Endothelial cell (in vitro differentiated cells): ENCODE results near the gene LRRC14B. TPM values are rescaled to one million over a fixed set of nuclear protein-coding genes. Genes with fewer than 3 reads are reported as not detected.

ENCODE experiments used
- DNase-seq: peaks from one replicate; pipeline ENCODE4 v3.0.0; 2021; ENCODE audit warnings: low spot score
- H3K27ac Mint-ChIP-seq: one replicate; pipeline ENCODE4 v1.8.0; 2021; ENCODE audit warnings: mixed read lengths, inconsistent platforms; ENCODE audit not compliant: unreplicated experiment
- H3K27me3 Mint-ChIP-seq: one replicate; pipeline ENCODE4 v1.8.0; 2021; ENCODE audit warnings: mild to moderate bottlenecking, moderate library complexity, mixed read lengths, inconsistent platforms; ENCODE audit not compliant: unreplicated experiment
- H3K36me3 Mint-ChIP-seq: one replicate; pipeline ENCODE4 v1.8.0; 2021; ENCODE audit warnings: mild to moderate bottlenecking, low read depth, mixed read lengths, inconsistent platforms; ENCODE audit not compliant: unreplicated experiment
- H3K4me1 Mint-ChIP-seq: one replicate; pipeline ENCODE4 v1.8.0; 2021; ENCODE audit warnings: mild to moderate bottlenecking, mixed read lengths, inconsistent platforms; ENCODE audit not compliant: unreplicated experiment
- H3K4me3 Mint-ChIP-seq: one replicate; pipeline ENCODE4 v1.8.0; 2021; ENCODE audit warnings: mild to moderate bottlenecking, mixed read lengths, inconsistent platforms; ENCODE audit not compliant: unreplicated experiment
- H3K9me3 Mint-ChIP-seq: one replicate; pipeline ENCODE4 v1.8.0; 2021; ENCODE audit warnings: mixed read lengths, inconsistent platforms; ENCODE audit not compliant: unreplicated experiment
- CTCF ChIP-seq: fragments of 200-600 bp; sonication (generic); IDR thresholded peaks from one replicate; pipeline ENCODE4 v1.5.0; 2021; ENCODE audit warnings: antibody characterized with exemption; ENCODE audit not compliant: unreplicated experiment
- total RNA-seq: library from RNA; stranded (reverse); fragmentation: NEBNext Ultra II Directional; extraction: Animal tissue kit (Norgen Biotek cat#: 25700); gene quantifications from one replicate; pipeline ENCODE4 v1.2.1, GENCODE V29; 2021; ENCODE audit not compliant: unreplicated experiment

The LRRC14B gene
- total RNA-seq, 1 donor from 2014 or later: not detected

- TF ChIP-seq CTCF: no peak
- Mint-ChIP-seq H3K27ac (no peak overlapping the region), H3K27me3 (peaks cover 11% of the 10 kb centered on the region), H3K4me3 (no peak overlapping the region), H3K4me1 (peaks cover 9% of the 10 kb centered on the region), H3K36me3 (peaks cover 16% of the 10 kb centered on the region), H3K9me3 (no peaks in the 10 kb centered on the region)
- DNase-seq: no peak
Measured at GRCh38 chr5:160921-161802, 30.1 kb upstream of the LRRC14B start.

- no peak overlapping the region for H3K27ac Mint-ChIP-seq
- H3K4me3 Mint-ChIP-seq: no peak overlapping the region
- peaks cover 11% of the 10 kb centered on the region for H3K27me3 Mint-ChIP-seq
- DNase-seq: no peak
- H3K4me1 Mint-ChIP-seq: peaks cover 9% of the 10 kb centered on the region
- H3K9me3 Mint-ChIP-seq: no peaks in the 10 kb centered on the region
- no peak for TF ChIP-seq CTCF
- peaks cover 16% of the 10 kb centered on the region for H3K36me3 Mint-ChIP-seq
Measured at GRCh38 chr5:161803-162110, 29.5 kb upstream of the LRRC14B start.

GRCh38 chr5:162190-162564, 29.1 kb upstream of the LRRC14B start:
- H3K27ac Mint-ChIP-seq: no peak overlapping the region
- H3K4me3 Mint-ChIP-seq: no peak overlapping the region
- no peaks in the 10 kb centered on the region for H3K9me3 Mint-ChIP-seq
- TF ChIP-seq CTCF: no peak
- DNase-seq: no peak
- peaks cover 9% of the 10 kb centered on the region for H3K4me1 Mint-ChIP-seq
- peaks cover 12% of the 10 kb centered on the region for H3K36me3 Mint-ChIP-seq
- H3K27me3 Mint-ChIP-seq: peaks cover 11% of the 10 kb centered on the region

- no peak for TF ChIP-seq CTCF
- Mint-ChIP-seq H3K4me3 (no peak overlapping the region), H3K36me3 (peaks cover 9% of the 10 kb centered on the region)
Measured at GRCh38 chr5:162565-163337, 28.5 kb upstream of the LRRC14B start.

GRCh38 chr5:163338-163620, 28.0 kb upstream of the LRRC14B start:
- no peak overlapping the region for H3K4me3 Mint-ChIP-seq
- DNase-seq: no peak

More at GRCh38 chr5:162565-163337, 28.5 kb upstream of the LRRC14B start:
- Mint-ChIP-seq H3K27me3 (peaks cover 11% of the 10 kb centered on the region), H3K27ac (no peak overlapping the region), H3K9me3 (no peaks in the 10 kb centered on the region), H3K4me1 (peaks cover 9% of the 10 kb centered on the region)
- no peak for DNase-seq

More at GRCh38 chr5:163338-163620, 28.0 kb upstream of the LRRC14B start:
- H3K36me3 Mint-ChIP-seq: peaks cover 9% of the 10 kb centered on the region
- no peaks in the 10 kb centered on the region for H3K9me3 Mint-ChIP-seq
- H3K4me1 Mint-ChIP-seq: peaks cover 9% of the 10 kb centered on the region
- no peak overlapping the region for H3K27ac Mint-ChIP-seq
- TF ChIP-seq CTCF: no peak
- peaks cover 11% of the 10 kb centered on the region for H3K27me3 Mint-ChIP-seq
